Hepatocyte (in vitro differentiated cells): ENCODE data around the gene SLFNL1. TPM values are rescaled to one million over a fixed set of nuclear protein-coding genes. Genes with fewer than 3 reads are reported as not detected.

Experiments
- DNase-seq: peaks from one replicate; pipeline ENCODE4 v3.0.0-alpha.2; 2016; ENCODE audit warnings: low spot score
- H2AFZ ChIP-seq: fragments of 200-600 bp; sonication (generic); 2 replicates; pipeline ENCODE4 v1.6.0; 2016; ENCODE audit warnings: antibody characterized with exemption, mild to moderate bottlenecking
- H3K27ac ChIP-seq: fragments of 200-600 bp; sonication (generic); 2 replicates; pipeline ENCODE4 v1.5.1; 2016; ENCODE audit warnings: mild to moderate bottlenecking
- H3K27me3 ChIP-seq: fragments of 200-600 bp; sonication (generic); 2 replicates; pipeline ENCODE4 v1.6.1; 2016
- H3K36me3 ChIP-seq: fragments of 200-600 bp; sonication (generic); replicated peaks from 2 replicates; pipeline ENCODE4 v1.5.1; 2016; ENCODE audit warnings: low read depth; ENCODE audit not compliant: insufficient read depth
- H3K4me1 ChIP-seq: fragments of 200-600 bp; sonication (generic); 2 replicates; pipeline ENCODE4 v1.5.1; 2016; ENCODE audit warnings: mild to moderate bottlenecking, moderate library complexity; ENCODE audit not compliant: insufficient read depth
- H3K4me2 ChIP-seq: fragments of 200-600 bp; sonication (generic); 2 replicates; pipeline ENCODE4 v1.6.0; 2016
- H3K4me3 ChIP-seq: fragments of 200-600 bp; sonication (generic); 2 replicates; pipeline ENCODE4 v1.5.1; 2016; ENCODE audit warnings: mild to moderate bottlenecking
- H3K79me2 ChIP-seq: fragments of 200-600 bp; sonication (generic); 2 replicates; pipeline ENCODE4 v1.6.0; 2017; ENCODE audit warnings: mild to moderate bottlenecking
- H3K9me2 ChIP-seq: fragments of 200-600 bp; sonication (generic); replicated peaks from 2 replicates; pipeline ENCODE4 v1.6.0; 2017; ENCODE audit warnings: mild to moderate bottlenecking; ENCODE audit not compliant: insufficient read depth
- H3K9me3 ChIP-seq: fragments of 200-600 bp; sonication (generic); 2 replicates; pipeline ENCODE4 v1.5.1; 2016; ENCODE audit warnings: low read depth, mild to moderate bottlenecking
- H4K20me1 ChIP-seq: fragments of 200-600 bp; sonication (generic); 2 replicates; pipeline ENCODE4 v1.6.0; 2016; ENCODE audit warnings: mild to moderate bottlenecking; ENCODE audit not compliant: insufficient read depth, poor library complexity, severe bottlenecking
- EZH2 ChIP-seq: fragments of 200-600 bp; sonication (generic); IDR thresholded peaks from 2 replicates; pipeline ENCODE4 v1.6.1; 2016; ENCODE audit warnings: antibody characterized with exemption, mild to moderate bottlenecking, borderline replicate concordance
- EZH2phosphoT487 ChIP-seq: fragments of 200-600 bp; sonication (generic); IDR thresholded peaks from one replicate; pipeline ENCODE4 v1.6.1; 2018; ENCODE audit warnings: antibody characterized with exemption, mild to moderate bottlenecking, low read depth, moderate library complexity; ENCODE audit not compliant: unreplicated experiment, severe bottlenecking
- WGBS: methylation state at CpG from one replicate; pipeline ENCODE4 v1.1.6; 2016; ENCODE audit warnings: low lambda C conversion rate; ENCODE audit errors: missing lambda C conversion rate; 5-methylcytosine and 5-hydroxymethylcytosine counted together
- polyA plus RNA-seq: library from polyadenylated mRNA; unstranded; fragments of >200 nt; fragmentation: Nextera tagmentation; extraction: Ambion mirVana; gene quantifications from 2 replicates; pipeline ENCODE4 v1.2.1, GENCODE V29; 2016
- total RNA-seq: library from RNA; depleted of rRNA; stranded (reverse); fragments of >200 nt; gene quantifications from 2 replicates; pipeline ENCODE4 v1.2.3, GENCODE V29; 2014
- TF ChIP-seq, protein P1 (sequence below): fragments of 200-600 bp; sonication (generic); IDR thresholded peaks from 2 replicates; pipeline ENCODE4 v1.5.1; 2016; ENCODE audit warnings: antibody characterized with exemption, mild to moderate bottlenecking; ENCODE audit not compliant: poor library complexity

The SLFNL1 gene
- total and polyA plus RNA-seq, 2 experiments from 2014 or later = 0.18 to 0.27 TPM

DNA sequence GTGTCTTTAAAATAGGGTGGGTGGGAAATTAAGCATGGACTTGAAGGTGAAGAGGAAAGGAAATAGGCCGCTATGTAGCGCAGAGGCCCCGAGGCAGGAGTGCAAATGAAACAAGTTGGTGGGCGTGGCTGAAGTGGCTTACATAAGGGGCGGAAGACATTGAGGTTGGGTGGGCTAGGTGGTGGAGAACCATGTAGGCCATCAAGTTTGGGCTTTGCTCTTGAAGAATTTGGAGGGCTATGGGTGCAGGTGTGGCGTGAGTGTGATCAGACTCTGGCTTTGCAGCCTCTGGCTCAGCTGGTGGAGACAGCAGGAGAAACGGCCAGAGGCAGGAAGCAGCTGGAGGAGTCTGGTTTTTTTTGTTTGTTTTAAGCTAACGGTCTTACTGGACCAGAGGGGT is 6.7 kb downstream of the SLFNL1 start:
- no peaks in the 10 kb centered on the region for H3K79me2 ChIP-seq
- 80% methylated on average over 8 of the region's 8 CpGs for WGBS
- H4K20me1 ChIP-seq = no peaks in the 10 kb centered on the region
- no peak for DNase-seq
- H3K27me3 ChIP-seq = no peaks in the 10 kb centered on the region
- H3K9me3 ChIP-seq = no peaks in the 10 kb centered on the region
- H3K4me3 ChIP-seq = no peak overlapping the region
- H3K4me1 ChIP-seq = no peaks in the 10 kb centered on the region
- no peaks in the 10 kb centered on the region for H3K9me2 ChIP-seq
- no peak overlapping the region for H2AFZ ChIP-seq
- TF ChIP-seq, protein P1, sequence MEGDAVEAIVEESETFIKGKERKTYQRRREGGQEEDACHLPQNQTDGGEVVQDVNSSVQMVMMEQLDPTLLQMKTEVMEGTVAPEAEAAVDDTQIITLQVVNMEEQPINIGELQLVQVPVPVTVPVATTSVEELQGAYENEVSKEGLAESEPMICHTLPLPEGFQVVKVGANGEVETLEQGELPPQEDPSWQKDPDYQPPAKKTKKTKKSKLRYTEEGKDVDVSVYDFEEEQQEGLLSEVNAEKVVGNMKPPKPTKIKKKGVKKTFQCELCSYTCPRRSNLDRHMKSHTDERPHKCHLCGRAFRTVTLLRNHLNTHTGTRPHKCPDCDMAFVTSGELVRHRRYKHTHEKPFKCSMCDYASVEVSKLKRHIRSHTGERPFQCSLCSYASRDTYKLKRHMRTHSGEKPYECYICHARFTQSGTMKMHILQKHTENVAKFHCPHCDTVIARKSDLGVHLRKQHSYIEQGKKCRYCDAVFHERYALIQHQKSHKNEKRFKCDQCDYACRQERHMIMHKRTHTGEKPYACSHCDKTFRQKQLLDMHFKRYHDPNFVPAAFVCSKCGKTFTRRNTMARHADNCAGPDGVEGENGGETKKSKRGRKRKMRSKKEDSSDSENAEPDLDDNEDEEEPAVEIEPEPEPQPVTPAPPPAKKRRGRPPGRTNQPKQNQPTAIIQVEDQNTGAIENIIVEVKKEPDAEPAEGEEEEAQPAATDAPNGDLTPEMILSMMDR = no peak
- TF ChIP-seq EZH2 = no peak
- no peak for TF ChIP-seq EZH2phosphoT487
- no peaks in the 10 kb centered on the region for H3K36me3 ChIP-seq
- no peak overlapping the region for H3K4me2 ChIP-seq
- H3K27ac ChIP-seq = no peak overlapping the region

DNA sequence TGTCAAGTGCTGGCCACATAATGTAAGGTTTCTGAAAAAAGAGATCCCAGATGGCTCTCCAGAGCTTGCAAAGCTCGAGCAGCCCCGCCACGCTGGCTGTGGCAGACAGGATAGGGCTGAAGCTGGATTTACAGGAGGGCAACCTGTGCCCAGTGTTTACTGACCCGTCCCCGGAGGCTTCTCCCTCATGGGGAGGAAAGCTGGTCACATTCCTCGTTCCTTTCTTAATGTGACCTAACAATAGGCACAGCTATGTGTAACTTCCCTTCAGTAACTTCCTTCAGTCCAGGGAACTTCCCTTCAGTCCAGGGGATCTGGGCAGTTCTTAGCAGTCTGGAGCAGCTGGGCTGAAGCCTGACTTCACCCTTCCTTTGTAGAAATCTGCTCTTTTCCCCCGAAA is 7.7 kb downstream of the SLFNL1 start:
- H3K9me3 ChIP-seq = no peaks in the 10 kb centered on the region
- no peaks in the 10 kb centered on the region for H4K20me1 ChIP-seq
- no peak for DNase-seq
- H3K36me3 ChIP-seq = no peaks in the 10 kb centered on the region
- H2AFZ ChIP-seq = no peak overlapping the region
- no peak overlapping the region for H3K4me3 ChIP-seq
- 90% methylated on average over 7 of the region's 7 CpGs for WGBS
- no peaks in the 10 kb centered on the region for H3K27me3 ChIP-seq
- no peak overlapping the region for H3K27ac ChIP-seq
- H3K79me2 ChIP-seq = no peaks in the 10 kb centered on the region
- no peaks in the 10 kb centered on the region for H3K4me1 ChIP-seq
- TF ChIP-seq, protein P1 = no peak
- H3K9me2 ChIP-seq = no peaks in the 10 kb centered on the region
- no peak overlapping the region for H3K4me2 ChIP-seq

DNA sequence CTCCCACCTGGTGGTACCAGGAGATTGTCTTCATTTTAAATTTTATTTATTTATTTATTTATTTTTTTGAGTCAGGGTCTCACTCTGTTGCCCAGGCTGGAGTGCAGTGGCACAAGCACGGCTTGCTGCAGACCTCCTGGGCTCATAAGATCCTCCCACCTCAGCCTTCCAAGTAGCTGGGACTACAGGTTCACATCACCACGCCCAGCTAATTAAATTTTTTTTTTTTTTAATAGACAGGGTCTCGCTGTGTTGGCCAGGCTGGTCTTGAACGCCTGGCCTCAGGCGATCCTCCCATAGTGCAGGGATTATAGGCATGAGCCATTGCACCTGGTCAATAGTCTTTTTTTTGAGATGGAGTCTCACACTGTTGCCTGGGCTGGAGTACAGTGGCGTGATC is 8.5 kb downstream of the SLFNL1 start:
- no peak for TF ChIP-seq EZH2phosphoT487
- no peak for TF ChIP-seq EZH2
- TF ChIP-seq, protein P1 = no peak
- Histone ChIP-seq H3K9me3 (no peaks in the 10 kb centered on the region), H3K4me2 (no peak overlapping the region), H3K9me2 (no peaks in the 10 kb centered on the region), H3K27ac (no peak overlapping the region), H3K27me3 (no peaks in the 10 kb centered on the region), H3K4me3 (no peak overlapping the region), H2AFZ (no peak overlapping the region), H3K4me1 (no peaks in the 10 kb centered on the region), H3K79me2 (no peaks in the 10 kb centered on the region), H4K20me1 (no peaks in the 10 kb centered on the region), H3K36me3 (no peaks in the 10 kb centered on the region)
- 99% methylated on average over 6 of the region's 6 CpGs for WGBS
- no peak for DNase-seq

DNA sequence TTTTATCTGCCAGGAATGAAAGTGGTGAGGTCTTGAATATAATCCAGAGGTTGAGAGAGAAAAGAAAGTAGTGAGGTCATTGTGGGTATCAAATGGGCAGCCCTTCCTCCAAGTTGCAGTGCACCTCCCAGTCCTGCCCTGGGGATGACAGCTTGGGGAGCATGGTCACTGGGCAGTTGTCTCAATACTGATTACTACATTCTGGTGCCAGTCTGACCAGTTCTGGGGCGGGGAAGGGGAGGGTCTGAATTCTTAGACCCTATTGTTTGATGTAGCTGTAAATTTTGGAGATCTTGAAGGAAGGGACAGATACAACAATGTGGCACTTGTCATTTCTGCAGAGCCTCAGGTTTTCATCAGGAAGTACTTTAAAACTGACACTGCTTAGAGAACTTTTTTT is 11.2 kb downstream of the SLFNL1 start:
- Histone ChIP-seq H3K4me1 (no peaks in the 10 kb centered on the region), H2AFZ (no peak overlapping the region), H3K4me2 (no peak overlapping the region), H3K27me3 (no peaks in the 10 kb centered on the region), H4K20me1 (no peaks in the 10 kb centered on the region), H3K79me2 (no peaks in the 10 kb centered on the region), H3K9me3 (no peaks in the 10 kb centered on the region), H3K36me3 (no peaks in the 10 kb centered on the region), H3K4me3 (no peak overlapping the region), H3K27ac (no peak overlapping the region), H3K9me2 (no peaks in the 10 kb centered on the region)
- WGBS = 100% methylated on average over 1 of the region's 1 CpG
- no peak for DNase-seq
- TF ChIP-seq, protein P1 = no peak
- no peak for TF ChIP-seq EZH2
- TF ChIP-seq EZH2phosphoT487 = no peak
